Ascending aorta (tissue), 2 donors: Measurements from ENCODE around the gene AAK1. TPM values are rescaled to one million over a fixed set of nuclear protein-coding genes. Genes with fewer than 3 reads are reported as not detected.

Source experiments
- DNase-seq, 2 donors: peaks; one replicate each; pipeline ENCODE4 v3.0.0-alpha.2; 2019; ENCODE audit warnings: low spot score in 2 of 2
- H3K27ac ChIP-seq, 2 donors: fragments of 200-600 bp; sonication (generic); one replicate each; pipeline ENCODE4 v1.5.1; 2016 to 2017; ENCODE audit warnings: mild to moderate bottlenecking in 1 of 2
- H3K27me3 ChIP-seq: fragments of 200-600 bp; sonication (generic); one replicate; pipeline ENCODE4 v1.5.1; 2017
- H3K36me3 ChIP-seq, 2 donors: fragments of 200-600 bp; sonication (generic); one replicate each; pipeline ENCODE4 v1.5.1; 2016
- H3K4me1 ChIP-seq, 2 donors: fragments of 200-600 bp; sonication (generic); one replicate each; pipeline ENCODE4 v1.5.1; 2016 to 2017; ENCODE audit warnings: mild to moderate bottlenecking in 1 of 2
- H3K4me3 ChIP-seq, 2 donors: fragments of 200-600 bp; sonication (generic); one replicate each; pipeline ENCODE4 v1.5.1; 2016 to 2017; ENCODE audit warnings: mild to moderate bottlenecking in 1 of 2
- H3K9me3 ChIP-seq, 2 donors: fragments of 200-600 bp; sonication (generic); one replicate each; pipeline ENCODE4 v1.5.1; 2016
- intact Hi-C: fragments of 100-400 bp; cut with DNase I; formaldehyde crosslinking; loops from one replicate; pipeline ENCODE4 v1.15.1; 2023
- total RNA-seq: library from RNA; depleted of rRNA; stranded (reverse); fragments of >200 nt; gene quantifications from one replicate; pipeline ENCODE4 v1.1.0, GENCODE V29; 2016
- TF ChIP-seq, protein P1 (sequence below), 3 experiments: fragments of 200-600 bp in 2 of 3; fragments of 450-650 bp in 1 of 3; sonication (generic) in 2 of 3; IDR thresholded peaks; one replicate each; pipeline ENCODE4 v1.5.1; 2016 to 2019; ENCODE audit warnings: antibody characterized with exemption in 3 of 3, mild to moderate bottlenecking in 1 of 3, moderate library complexity in 1 of 3

The AAK1 gene
- total RNA-seq, 1 donor from 2014 or later, result 53.4 TPM

DNA sequence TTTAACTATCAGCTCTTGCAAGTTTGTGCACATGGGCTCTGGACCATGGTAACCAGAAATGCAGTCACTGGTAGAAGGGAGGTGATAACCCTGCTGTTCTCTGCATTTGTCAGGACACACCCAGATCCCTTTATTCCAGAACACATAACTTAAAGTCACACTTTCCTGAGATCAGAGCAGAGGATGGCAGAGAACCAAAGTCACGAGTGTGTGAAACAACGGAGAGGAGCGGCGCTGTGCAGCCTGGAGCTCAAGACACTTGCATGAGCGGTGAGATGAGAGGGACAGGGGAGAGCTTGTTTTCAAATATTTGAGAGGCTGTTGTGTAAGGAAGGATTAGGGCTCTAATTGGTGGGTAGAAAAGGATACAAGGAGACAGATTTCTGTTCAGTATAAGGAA lies 43.3 kb upstream of the AAK1 start:
- TF ChIP-seq, protein P1, sequence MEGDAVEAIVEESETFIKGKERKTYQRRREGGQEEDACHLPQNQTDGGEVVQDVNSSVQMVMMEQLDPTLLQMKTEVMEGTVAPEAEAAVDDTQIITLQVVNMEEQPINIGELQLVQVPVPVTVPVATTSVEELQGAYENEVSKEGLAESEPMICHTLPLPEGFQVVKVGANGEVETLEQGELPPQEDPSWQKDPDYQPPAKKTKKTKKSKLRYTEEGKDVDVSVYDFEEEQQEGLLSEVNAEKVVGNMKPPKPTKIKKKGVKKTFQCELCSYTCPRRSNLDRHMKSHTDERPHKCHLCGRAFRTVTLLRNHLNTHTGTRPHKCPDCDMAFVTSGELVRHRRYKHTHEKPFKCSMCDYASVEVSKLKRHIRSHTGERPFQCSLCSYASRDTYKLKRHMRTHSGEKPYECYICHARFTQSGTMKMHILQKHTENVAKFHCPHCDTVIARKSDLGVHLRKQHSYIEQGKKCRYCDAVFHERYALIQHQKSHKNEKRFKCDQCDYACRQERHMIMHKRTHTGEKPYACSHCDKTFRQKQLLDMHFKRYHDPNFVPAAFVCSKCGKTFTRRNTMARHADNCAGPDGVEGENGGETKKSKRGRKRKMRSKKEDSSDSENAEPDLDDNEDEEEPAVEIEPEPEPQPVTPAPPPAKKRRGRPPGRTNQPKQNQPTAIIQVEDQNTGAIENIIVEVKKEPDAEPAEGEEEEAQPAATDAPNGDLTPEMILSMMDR (IDR thresholded peaks at IDR 0.05), result no peak
- Histone ChIP-seq H3K27me3 (no peaks in the 10 kb centered on the region), H3K27ac (no peak overlapping the region), H3K36me3 (no peaks in the 10 kb centered on the region), H3K9me3 (no peaks in the 10 kb centered on the region), H3K4me1 (peaks cover 0 to 6% of the 10 kb centered on the region in 2 donors), H3K4me3 (no peak overlapping the region)
- no peak for DNase-seq
- intact Hi-C loops, result no loop called here

DNA sequence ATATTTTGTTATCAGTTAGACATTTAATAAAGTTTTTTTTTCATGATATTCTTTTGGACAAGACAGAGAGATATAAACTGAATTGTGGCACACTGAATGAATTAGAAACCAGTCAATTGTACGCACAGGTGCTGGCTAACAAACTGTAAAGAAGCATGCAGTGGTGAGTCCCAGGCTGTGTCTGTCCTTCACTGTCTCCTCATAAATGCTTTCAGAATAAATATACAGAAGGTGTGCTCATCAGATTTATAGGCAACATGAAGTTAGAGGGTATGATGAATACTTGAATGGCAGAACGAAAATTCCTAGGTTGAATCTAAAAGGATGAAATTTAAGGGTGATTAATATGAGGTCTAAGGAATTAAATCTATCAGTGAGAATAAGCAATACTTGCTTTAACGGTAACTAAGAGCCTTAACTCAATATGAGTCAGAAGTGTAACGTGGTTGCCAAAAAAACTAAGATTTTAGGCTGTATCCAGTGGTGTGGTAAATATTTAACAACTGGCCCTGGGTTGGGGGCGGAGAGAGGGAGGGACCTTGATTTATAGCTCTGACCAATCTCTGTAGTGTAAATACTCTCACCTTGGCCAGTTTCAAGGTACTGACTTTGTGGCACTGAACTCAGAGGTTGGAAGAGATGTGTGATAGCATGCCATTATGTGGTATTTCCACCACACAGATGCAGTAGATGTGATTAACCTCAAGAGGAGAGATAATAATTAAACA lies 41.9 kb upstream of the AAK1 start:
- H3K9me3 ChIP-seq, result no peaks in the 10 kb centered on the region
- TF ChIP-seq, protein P1 (IDR thresholded peaks at IDR 0.05), result no peak
- peaks cover 0 to 6% of the 10 kb centered on the region in 2 donors for H3K4me1 ChIP-seq
- H3K36me3 ChIP-seq, result no peaks in the 10 kb centered on the region
- intact Hi-C loops, result no loop called here
- no peak overlapping the region for H3K27ac ChIP-seq
- no peak overlapping the region for H3K4me3 ChIP-seq
- H3K27me3 ChIP-seq, result no peaks in the 10 kb centered on the region
- no peak for DNase-seq

DNA sequence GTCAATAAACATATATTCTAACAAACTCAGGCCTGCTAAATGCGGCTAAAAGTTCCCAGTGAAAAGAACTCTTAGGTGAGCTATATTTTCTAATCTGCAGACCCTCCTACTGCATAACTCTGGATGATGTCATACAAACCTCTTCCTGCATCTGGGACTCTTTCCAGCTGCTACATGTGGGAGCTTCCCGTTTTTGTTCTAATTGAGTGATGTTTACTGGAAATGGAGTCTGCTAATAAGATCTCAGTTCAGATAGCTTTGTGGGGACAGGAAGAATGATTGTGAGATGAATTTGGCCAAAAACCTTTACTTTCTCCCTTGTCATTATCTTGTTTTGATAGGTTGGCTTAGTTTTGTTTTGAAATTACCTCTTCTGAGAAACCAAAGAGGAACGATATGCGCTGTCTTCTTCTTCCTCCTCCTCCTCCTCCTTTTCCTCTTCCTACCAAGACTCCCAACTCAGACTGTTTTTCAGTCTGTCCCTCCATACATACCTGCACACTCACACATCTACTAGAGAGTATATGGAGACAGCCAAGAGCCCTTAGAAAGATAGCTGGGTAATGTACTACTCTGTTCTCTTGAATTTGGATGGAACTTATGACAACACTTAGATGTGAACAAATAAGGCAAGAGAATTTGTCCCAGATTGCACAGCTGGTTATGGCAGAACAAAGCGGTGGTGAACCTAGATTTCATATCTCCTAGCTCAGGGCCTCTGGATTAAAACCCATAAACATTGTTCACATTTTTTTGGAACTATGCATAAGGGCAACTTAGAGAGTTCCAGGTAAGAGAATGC lies 39.8 kb upstream of the AAK1 start:
- Histone ChIP-seq H3K4me3 (no peak overlapping the region), H3K27ac (no peak overlapping the region), H3K9me3 (no peaks in the 10 kb centered on the region)

DNA sequence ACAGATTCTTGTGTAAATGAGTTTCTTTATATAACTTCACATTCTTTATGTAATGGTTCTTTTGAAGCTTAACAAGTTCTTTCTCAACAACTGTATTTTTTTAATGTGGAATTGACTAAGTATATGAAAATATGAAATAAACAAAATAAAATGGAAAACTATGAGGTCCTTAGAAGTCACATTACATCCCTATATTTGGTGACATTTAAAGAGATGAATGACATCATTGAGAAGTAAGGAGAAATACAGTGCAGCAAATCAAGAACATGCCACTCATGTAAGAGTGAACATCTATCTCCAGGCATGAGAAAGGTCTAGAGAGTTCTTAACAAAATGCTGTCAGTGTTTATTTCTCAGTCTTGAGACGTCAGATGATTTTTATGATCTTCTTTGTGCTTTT lies 39.0 kb upstream of the AAK1 start:
- Histone ChIP-seq H3K4me1 (peaks cover 0 to 6% of the 10 kb centered on the region in 2 donors), H3K36me3 (no peaks in the 10 kb centered on the region), H3K27ac (no peak overlapping the region), H3K9me3 (no peaks in the 10 kb centered on the region), H3K27me3 (no peaks in the 10 kb centered on the region), H3K4me3 (no peak overlapping the region)
- intact Hi-C loops, result no loop called here
- TF ChIP-seq, protein P1 (IDR thresholded peaks at IDR 0.05), result no peak
- no peak for DNase-seq

More for the DNA sequence above, 39.8 kb upstream of the AAK1 start:
- no peaks in the 10 kb centered on the region for H3K36me3 ChIP-seq
- DNase-seq, result no peak
- TF ChIP-seq, protein P1 (IDR thresholded peaks at IDR 0.05), result no peak
- peaks cover 0 to 6% of the 10 kb centered on the region in 2 donors for H3K4me1 ChIP-seq
- intact Hi-C loops, result no loop called here
- H3K27me3 ChIP-seq, result no peaks in the 10 kb centered on the region

DNA sequence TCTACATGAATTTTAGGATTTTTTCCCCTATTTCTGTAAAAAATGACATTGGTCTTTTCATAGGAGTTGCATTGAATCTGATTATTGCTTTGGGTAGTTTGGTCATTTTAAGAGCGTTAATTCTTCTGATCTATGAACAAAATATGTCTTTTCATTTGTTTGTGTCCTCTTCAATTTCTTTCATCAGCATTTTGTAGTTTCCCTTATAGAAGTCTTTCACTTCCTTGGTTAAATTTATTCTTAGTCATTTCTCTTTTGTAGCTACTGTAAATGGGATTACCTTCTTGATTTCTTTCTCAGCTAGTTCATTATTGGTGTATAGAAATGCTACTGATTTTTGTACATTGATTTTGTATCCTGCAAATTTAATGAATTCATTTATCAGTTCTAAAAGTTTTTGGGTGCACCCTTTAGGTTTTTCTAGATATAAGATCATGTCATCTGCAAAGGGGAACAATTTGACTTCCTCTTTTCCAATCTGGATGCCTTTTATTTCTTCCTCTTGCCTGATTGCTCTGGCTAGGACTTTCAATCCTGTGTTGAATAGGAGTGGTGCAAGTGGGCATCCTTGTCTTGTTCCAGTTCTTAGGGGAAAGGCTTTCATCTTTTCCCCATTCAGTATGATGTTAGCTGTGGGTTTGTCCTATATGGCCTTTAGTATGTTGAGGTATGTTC lies 36.6 kb upstream of the AAK1 start:
- Histone ChIP-seq H3K36me3 (no peaks in the 10 kb centered on the region), H3K4me1 (peaks cover 0 to 6% of the 10 kb centered on the region in 2 donors), H3K4me3 (no peak overlapping the region), H3K9me3 (no peaks in the 10 kb centered on the region), H3K27ac (no peak overlapping the region), H3K27me3 (no peaks in the 10 kb centered on the region)
- TF ChIP-seq, protein P1 (IDR thresholded peaks at IDR 0.05), result no peak
- intact Hi-C loops, result no loop called here
- DNase-seq, result no peak
